Uterus (tissue), 2 donors: ENCODE data around the gene MAP3K6.

Experiments
- CTCF ChIP-seq, 4 experiments: fragments of 200-600 bp in 2 of 4; fragments of 450-650 bp in 2 of 4; sonication (generic) in 2 of 4; IDR thresholded peaks; one replicate each; pipeline ENCODE4 v1.5.1; 2016 to 2019; ENCODE audit warnings: antibody characterized with exemption in 4 of 4, mild to moderate bottlenecking in 2 of 4, moderate library complexity in 1 of 4
- POLR2A ChIP-seq, 2 donors: fragments of 450-650 bp; IDR thresholded peaks; one replicate each; pipeline ENCODE4 v1.6.1; 2016; ENCODE audit warnings: antibody characterized with exemption in 2 of 2, mild to moderate bottlenecking in 1 of 2, moderate library complexity in 1 of 2

GRCh38 chr1:27357281-27358037 is 9.3 kb downstream of the MAP3K6 start:
- TF ChIP-seq CTCF (IDR thresholded peaks at IDR 0.05) (peak; percentile 94 to 97 (median 96)), POLR2A (IDR thresholded peaks at IDR 0.05) (peak in 1 of 2 donors; percentile 19)
